Bone marrow (tissue), 2 donors: Measurements from ENCODE around the gene ARHGAP8.

Experiments
- DNase-seq, 2 donors: peaks; one replicate each; lab custom pipeline; 2025; lab: John Stamatoyannopoulos, UW

The ARHGAP8 gene

GRCh38 chr22:44752285-44753188 lies at the start of gene ARHGAP8:
Gene ARHGAP8, plus strand, starts transcription at chr22:44752575. Its CDS starts 33,953 bp downstream, at chr22:44786528.
- DNase-seq: no peak

DNA sequence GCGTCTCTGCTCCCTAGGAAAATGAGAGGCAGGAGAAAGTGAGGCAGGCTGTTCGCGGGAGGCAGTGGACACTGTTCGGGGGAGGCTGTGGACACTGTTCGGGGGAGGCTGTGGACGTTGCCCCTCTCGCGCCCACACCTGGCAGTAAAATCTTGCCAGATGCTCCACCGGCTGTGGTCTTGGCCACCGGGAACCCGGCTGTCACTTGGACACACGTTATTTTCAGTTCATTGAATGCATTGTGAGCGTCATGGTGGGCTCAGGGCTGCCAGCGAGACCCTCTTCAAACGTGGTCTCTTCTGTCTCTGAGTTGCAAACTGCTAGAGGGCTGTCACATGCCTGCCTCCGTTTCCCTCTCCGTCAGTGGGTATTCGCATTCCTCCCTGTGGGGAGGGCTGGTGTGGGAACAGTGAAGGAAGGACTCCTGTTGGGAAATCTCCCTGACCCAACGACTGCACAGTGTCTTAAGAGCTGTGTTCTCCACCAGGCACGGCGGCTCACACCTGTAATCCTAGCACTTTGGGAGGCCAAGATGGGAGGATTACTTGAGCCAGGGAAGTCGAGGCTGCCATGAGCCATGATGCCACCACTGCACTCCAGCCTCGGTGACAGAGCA lies 49.0 kb upstream of the ARHGAP8 start:
- no peak for DNase-seq

DNA sequence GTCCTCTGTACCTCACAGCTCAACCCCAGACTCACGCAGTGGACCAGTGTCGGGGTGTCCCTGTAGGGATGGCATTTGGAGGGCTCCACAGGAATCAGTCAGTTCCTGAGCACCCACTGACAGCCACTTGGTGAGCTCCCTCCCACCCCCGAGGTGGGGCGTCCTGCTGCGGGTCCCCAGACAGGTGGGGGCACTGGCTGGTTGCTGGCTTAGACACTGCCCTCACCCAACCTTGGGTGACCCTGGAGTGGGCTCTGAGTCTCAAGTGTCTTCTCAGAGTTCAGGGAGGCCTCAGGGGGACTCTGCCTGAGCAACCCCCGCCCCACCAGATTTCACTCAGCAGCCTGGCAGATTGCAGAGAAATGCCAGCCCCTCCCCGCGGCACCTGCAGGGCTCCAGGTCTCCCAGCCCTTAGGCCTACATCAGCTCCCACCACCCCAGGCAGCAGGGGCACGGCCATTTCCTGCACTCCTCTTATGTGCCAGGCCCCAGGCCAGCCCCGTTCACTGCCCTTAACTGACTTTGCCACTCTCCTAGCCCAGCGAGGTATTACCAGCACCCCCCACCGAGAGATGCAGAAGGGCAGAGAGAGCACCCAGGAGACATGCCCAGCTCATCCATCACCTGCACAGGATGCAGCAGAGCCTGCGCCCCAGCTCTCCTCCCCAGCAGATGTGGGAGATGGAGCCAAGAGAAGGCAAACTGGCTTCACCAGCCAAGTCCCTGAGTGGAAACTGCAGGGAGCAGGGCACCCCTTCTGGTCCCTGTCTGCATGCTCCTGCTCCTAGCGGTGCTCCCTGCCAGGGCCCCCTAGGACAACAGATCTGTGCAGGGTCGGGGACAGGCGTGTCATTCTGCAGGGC lies 48.0 kb upstream of the ARHGAP8 start:
- no peak for DNase-seq

GRCh38 chr22:44705022-44705297 lies 47.4 kb upstream of the ARHGAP8 start:
- no peak for DNase-seq

- DNase-seq: no peak
Measured at GRCh38 chr22:44706488-44706887, 45.9 kb upstream of the ARHGAP8 start.

DNA sequence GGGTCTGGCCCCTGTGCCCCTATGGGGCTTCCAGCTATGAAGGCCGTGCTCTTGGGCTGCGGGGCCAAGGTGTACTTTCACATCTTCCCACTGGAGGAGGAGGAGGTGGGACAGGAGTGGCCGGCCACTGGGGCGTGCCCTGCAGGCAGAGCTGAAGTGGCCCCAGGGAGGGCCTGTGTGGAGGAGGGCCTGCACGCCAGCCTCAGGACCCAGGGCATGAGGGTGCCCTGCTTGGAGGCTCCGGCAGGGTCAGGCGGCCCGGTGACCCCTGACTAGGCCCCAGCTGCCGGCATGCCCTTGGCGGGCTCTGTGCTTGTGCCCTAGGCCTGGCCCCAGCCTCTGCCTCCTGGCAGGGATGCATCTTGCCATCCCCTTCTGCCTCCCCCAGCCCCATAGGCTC lies 45.2 kb upstream of the ARHGAP8 start:
- DNase-seq: no peak

DNA sequence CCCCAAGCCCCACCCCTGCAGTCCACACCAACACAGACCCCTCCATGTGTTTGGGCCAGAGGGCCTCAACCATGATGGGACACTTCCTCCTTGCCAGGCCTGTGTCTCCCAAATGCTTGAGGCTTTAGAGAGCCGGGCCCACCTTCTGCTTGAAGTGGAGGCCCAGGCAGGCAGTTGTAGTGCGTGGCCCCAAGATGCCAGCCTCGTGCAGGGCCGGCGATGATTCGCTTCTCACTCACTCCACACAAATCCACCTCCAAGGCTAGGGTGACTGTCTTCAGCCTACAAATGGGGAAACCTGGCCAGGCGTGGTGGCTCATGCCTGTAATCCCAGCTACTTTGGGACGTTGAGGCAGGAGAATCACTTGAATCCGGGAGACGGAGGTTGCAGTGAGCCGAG lies 44.6 kb upstream of the ARHGAP8 start:
- DNase-seq: no peak

DNA sequence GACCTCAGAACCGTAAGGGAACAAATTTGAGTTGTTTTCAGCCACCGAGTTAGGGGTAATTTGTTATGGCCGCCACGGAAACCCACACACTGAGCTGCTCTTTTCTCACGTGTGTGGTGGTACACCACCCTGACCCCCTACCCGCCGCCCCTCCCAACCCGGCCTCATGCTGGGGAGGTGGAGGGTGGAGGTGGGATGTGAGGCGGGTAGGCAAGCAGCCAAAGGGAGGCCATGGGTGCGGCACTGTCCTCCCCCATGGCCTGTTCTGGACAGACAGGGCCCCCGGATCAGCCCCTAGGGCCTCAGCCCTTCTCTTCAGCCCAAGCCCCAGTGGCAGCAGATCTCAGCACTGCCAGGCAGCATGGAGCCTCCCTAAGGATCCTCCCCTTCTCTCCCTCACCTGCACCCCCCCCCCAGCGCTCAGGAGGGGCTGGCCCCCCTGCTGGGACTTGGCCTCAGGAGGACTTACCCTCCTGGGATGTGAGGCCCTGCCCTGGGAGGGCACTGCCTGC lies 42.4 kb upstream of the ARHGAP8 start:
- no peak for DNase-seq

GRCh38 chr22:44710474-44711240 lies 41.7 kb upstream of the ARHGAP8 start:
- DNase-seq: no peak

DNA sequence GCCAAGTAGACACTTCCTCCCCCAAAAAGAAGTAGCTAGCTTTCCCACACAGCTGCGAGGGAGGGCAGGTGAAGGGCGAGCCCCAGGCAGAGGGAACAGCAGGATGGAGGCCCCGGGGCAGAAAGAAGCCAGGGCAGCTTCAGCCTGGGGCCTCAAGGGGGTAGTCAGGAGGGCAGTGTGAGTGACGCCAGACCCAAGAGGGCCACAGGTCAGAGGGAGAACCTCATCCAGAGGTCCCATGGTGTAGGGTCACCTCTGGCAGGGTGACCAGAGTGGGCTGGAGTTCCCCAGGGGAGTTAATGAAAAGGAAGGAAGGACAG lies 41.2 kb upstream of the ARHGAP8 start:
- no peak for DNase-seq

DNA sequence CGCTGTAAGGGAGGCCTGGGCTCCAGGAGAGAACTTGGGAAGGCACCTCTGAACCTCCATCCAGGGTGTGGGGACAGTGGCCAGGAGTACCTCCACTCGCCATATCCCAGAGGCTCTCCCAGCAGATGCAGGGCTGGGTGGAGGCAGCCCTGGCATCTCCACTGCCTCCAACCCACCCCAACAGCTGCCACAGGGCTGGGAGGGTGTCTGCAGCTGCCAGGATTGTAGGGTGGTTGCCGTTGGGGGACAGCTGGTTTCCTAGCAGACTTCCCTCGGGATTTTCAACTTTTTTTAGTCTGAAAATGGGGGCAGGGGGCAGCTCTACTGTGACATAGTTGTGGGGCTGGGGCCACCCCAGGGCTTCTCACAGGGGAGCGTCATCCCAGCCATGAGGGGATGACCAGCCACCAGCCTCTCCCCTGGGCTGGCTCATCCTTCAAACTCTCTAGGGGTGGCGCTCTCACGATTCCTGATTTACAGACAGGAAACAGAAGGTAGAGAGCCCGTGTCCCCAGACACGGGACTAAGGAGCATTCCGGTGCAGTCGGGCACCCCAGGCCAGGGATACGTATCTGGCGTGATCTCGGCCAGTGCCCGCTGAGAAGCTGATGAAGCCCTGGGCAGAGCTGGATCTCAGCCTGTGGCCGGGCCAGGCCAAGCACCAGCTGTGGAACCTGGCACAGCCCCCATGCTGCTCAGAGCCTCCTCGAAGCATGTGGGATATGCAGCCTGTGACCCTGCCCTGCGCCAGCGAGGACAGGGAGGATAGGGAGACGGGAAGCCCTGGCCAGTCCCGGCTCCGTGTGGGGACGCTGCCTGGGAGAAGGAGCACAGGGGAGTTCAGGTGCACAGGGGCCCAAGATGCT lies 40.5 kb upstream of the ARHGAP8 start:
- no peak for DNase-seq

DNA sequence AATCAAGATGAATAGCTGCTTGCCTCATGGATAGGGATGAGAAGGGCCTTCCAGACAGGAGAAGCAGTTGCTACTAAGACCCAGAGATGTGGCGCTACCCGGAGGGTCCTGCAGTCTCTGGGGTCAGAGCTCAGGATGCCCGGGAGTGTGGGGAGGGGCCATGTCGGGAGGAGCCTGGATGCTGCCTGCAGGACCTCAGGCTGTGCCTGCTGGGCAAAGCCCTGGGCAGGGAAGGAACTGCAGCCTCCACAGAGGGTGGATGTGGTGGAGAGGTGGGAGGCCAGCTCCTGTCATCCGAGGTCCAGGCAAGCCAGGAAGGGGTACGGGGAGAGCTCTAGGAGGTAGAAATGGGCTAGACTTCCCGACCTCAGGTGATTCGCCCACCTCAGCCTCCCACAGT lies 39.4 kb upstream of the ARHGAP8 start:
- no peak for DNase-seq

DNA sequence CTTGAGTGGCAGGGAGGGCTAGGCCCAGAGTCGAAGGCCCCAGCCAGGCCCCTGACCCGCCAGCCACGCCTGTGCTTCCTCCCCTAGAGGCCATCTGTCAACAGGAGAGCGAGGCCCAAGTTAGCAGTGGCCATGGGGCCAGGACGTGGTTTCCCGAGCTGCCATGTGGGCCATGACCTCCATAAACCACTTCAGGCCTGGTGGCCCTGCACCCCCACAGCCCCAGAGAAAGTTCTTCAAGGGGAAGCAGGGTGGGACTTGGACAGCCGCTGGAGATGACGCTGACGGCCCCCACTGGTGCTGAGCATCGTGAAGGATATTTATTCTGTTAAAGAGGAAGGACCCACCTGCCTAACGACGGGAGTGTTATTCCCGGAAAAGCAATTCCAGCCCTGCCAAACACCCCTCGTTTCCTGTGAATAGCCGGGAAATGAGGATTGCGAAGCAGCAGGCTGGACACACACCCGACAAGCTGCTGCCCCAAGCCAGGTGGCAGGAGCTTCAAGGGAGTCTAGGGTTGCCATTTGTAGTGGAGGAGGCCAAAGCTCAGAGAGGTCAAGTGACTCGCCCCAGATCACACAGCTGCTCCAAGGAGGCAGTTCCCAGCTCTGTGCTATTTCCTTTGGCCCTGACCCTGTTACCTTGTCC lies 37.5 kb upstream of the ARHGAP8 start:
- no peak for DNase-seq

- DNase-seq: no peak
Measured at GRCh38 chr22:44718418-44718817, 34.0 kb upstream of the ARHGAP8 start.

DNA sequence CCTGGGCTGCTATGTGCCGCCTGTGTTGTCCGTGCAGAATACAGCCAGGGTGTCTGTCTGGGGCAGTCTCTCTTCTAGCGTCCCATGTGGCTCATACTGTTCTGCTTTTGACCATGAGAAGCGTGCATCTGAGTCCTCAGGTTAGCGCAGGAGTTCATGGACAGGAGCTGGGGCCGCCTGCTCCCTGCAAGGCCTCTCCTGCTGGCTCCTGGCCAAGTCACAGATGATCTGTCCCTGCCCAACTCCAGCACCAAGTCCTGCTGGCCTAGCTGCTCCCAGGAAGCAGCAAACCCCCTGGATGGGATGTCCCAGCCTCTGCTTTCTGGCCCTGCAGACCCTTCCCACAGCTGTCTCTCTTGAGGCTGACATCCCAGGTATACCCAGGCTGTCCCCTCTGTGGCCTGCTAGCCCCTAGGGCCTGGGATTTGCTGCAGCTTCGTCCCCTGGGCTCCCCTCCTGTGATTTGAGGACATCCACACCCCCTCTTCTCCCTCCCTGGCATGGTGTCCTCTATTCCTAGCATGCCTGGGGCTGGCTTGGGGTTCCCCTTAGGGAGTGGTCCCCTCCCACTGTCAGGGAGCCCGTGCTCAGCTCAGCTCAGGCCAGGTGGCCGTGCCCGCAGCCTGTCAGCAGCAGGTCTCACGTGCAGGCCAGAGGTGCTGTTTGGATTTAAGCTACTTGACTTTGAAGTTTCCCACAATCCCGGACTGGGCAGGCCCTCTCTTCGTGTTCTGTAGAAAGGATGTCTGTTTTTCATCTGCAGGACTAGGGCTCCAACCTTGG lies 32.6 kb upstream of the ARHGAP8 start:
- DNase-seq: no peak

GRCh38 chr22:44721213-44721612 lies 31.2 kb upstream of the ARHGAP8 start:
- no peak for DNase-seq

DNA sequence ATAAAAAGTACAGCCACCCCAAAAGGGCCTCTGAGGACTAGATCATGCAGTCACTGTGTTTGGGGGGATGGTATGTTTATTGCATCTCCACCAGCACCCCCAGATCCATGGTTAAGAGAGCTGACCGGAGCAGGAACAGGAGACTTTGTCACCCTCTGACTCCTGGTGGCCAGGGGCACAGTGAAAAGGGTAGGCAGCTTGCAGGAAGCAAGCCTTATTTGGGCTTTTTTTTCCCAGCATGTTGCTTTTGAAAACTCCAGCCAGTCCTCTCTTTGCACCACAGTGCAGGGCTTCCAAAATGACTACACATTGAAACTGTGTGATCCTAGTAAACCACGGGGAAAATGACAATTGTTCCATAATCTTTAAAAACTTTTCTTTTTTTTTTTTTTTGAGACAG lies 29.8 kb upstream of the ARHGAP8 start:
- no peak for DNase-seq

DNA sequence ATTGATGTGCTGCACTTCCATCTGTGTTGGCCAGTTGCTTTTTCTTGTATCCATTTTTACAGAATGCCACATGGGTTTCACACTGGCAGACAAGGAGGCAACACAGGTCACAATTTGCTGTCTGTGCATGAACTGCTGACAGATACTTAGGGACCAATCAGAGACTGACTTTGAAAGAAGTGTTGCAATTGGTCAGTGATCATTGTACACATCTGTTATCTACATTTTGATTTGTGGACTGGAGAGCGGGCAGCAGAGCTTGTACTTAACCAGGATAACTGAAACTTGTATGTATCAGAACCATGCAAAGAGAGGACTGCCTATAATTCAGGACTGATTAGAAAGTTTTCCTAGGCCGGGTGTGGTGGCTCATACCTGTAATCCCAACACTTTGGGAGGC lies 28.6 kb upstream of the ARHGAP8 start:
- DNase-seq: no peak

GRCh38 chr22:44724416-44724815 lies 28.0 kb upstream of the ARHGAP8 start:
- DNase-seq: no peak

DNA sequence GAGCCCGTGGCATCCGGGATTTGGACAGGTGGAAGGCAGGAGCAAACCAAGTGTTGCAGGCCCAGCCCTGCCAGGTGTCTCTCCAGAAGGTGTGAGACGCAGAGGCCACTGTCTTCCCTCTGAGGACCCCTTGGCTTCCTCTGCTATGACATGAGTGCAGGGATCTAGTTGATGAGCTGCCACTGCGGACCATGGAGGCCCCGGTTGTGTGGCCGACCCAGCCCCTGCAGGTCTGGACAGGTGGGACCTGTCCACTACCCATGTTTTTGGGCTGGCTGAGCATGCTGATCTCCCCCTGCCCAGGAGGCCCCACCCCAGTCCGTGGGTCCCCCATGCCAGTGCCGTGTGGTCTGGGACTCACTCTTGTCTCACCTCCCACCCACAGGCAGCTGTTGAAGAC lies 27.5 kb upstream of the ARHGAP8 start:
- DNase-seq: no peak
